Lung (tissue), 12 donors: ENCODE results near the gene FAM83B. TPM values are rescaled to one million over a fixed set of nuclear protein-coding genes. Genes with fewer than 3 reads are reported as not detected.
A peak's percentile ranks its signal among the peaks of the same experiment; 100 is the strongest.
"Not testable (repeated sequence)": the region's sequence is repeated elsewhere in the genome, so short reads cannot be mapped to it uniquely, and the experiment has no call there.

Experiments used
- ATAC-seq: fragments of 200-7000 bp; cut with Tn5 transposase; one replicate; pipeline ENCODE4 v1.9.1; 2020; ENCODE audit warnings: moderate number of reproducible peaks; ENCODE audit not compliant: insufficient read depth, low FRiP score
- DNase-seq, 3 donors: peaks; one replicate each; pipeline ENCODE4 v3.0.0-alpha.2; 2013 to 2017
- H3K27ac ChIP-seq, 2 donors: one replicate each; pipeline ENCODE4 v1.5.1; 2013; ENCODE audit warnings: mild to moderate bottlenecking in 2 of 2, moderate library complexity in 2 of 2, control low read depth in 1 of 2, inconsistent platforms in 1 of 2, low read depth in 1 of 2, low read length in 1 of 2
- H3K27me3 ChIP-seq, 3 donors: one replicate each; pipeline ENCODE4 v1.5.1; 2013; ENCODE audit warnings: low read length in 2 of 3; ENCODE audit not compliant: control insufficient read depth in 3 of 3, insufficient read depth in 3 of 3
- H3K36me3 ChIP-seq, 4 donors: one replicate each; pipeline ENCODE4 v1.5.1; 2013; ENCODE audit warnings: low read length in 4 of 4, mild to moderate bottlenecking in 1 of 4, moderate library complexity in 1 of 4; ENCODE audit not compliant: control insufficient read depth in 4 of 4, insufficient read depth in 4 of 4
- H3K4me1 ChIP-seq, 5 donors: one replicate each; pipeline ENCODE4 v1.5.1; 2013; ENCODE audit warnings: low read length in 5 of 5, mild to moderate bottlenecking in 2 of 5, moderate library complexity in 1 of 5; ENCODE audit not compliant: control insufficient read depth in 5 of 5, insufficient read depth in 5 of 5
- H3K4me3 ChIP-seq: one replicate; pipeline ENCODE4 v1.5.1; 2013; ENCODE audit warnings: mild to moderate bottlenecking, control low read depth, moderate library complexity
- H3K9ac ChIP-seq, 2 donors: one replicate each; pipeline ENCODE4 v1.5.1; 2013; ENCODE audit warnings: low read length in 2 of 2, control low read depth in 1 of 2; ENCODE audit not compliant: insufficient read depth in 1 of 2
- H3K9me3 ChIP-seq, 4 donors: one replicate each; pipeline ENCODE4 v1.5.1; 2013; ENCODE audit warnings: low read length in 3 of 4, mild to moderate bottlenecking in 1 of 4, moderate library complexity in 1 of 4; ENCODE audit not compliant: control insufficient read depth in 4 of 4, insufficient read depth in 3 of 4
- WGBS, 2 donors: extraction: QIAGEN DNeasy Blood & Tissue Kit; methylation state at CpG; one replicate each; pipeline ENCODE4 v1.1.7; 2013; 5-methylcytosine and 5-hydroxymethylcytosine counted together
- polyA plus RNA-seq, 2 donors: library from polyadenylated mRNA; stranded (reverse); fragments of 200-250 nt; gene quantifications; one replicate each; pipeline ENCODE4 v1.2.1, GENCODE V29; 2013
- total RNA-seq, 2 donors: library from RNA; depleted of rRNA in 1 of 2; stranded (reverse); fragments of >200 nt in 1 of 2; gene quantifications; one replicate each; pipeline ENCODE4 v1.2.1, GENCODE V29; 2014 to 2021
- TF ChIP-seq, protein P1 (sequence below): IDR thresholded peaks from 2 replicates; pipeline ENCODE4 v1.5.1; 2012; ENCODE audit warnings: mild to moderate bottlenecking; ENCODE audit errors: control extremely low read depth, extremely low read depth
- donor health status: control.
- donor health status: control.
- donor health status: Bipolar disorder and iron deficiency.
- donor health status: healthy.
- donor health status: DM: yes; HTN: yes; CAD: no.

The FAM83B gene
- total and polyA plus RNA-seq, 4 donors = 0.04 to 4.4 (median 0.49) TPM

DNA sequence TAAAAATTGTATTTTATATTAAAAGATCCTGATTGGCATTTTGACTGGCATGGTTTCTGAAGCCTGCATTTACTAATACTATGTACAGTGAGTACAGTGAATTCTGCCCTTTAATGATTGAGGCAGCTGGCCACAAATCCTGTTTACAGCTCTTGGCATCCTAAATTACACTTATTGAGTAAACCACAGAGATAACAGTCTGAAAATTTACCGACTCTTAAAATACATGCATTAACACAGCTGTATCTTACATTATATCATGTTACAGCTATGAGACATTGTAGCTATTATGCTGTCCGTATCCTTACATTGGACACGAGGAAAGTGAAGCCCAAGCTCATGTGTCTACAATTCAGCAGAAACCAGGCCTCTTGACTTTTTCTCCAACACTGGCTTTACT is 90.8 kb downstream of the FAM83B start:
- ATAC-seq (no peak), DNase-seq (peak in 2 of 3 donors; percentile 45 to 60)
- Histone ChIP-seq H3K4me3 (no peak overlapping the region), H3K4me1 (peaks cover 0 to 18% (median 0%) of the 10 kb centered on the region in 5 donors), H3K27ac (no peak overlapping the region), H3K9me3 (peaks cover 0 to 10% (median under 1%) of the 10 kb centered on the region in 4 donors), H3K27me3 (no peaks in the 10 kb centered on the region), H3K9ac (no peak overlapping the region), H3K36me3 (peaks cover 0 to 2% (median 0%) of the 10 kb centered on the region in 4 donors)
- WGBS, 2 donors = 83% methylated on average over 3 of the region's 3 CpGs
- TF ChIP-seq, protein P1, sequence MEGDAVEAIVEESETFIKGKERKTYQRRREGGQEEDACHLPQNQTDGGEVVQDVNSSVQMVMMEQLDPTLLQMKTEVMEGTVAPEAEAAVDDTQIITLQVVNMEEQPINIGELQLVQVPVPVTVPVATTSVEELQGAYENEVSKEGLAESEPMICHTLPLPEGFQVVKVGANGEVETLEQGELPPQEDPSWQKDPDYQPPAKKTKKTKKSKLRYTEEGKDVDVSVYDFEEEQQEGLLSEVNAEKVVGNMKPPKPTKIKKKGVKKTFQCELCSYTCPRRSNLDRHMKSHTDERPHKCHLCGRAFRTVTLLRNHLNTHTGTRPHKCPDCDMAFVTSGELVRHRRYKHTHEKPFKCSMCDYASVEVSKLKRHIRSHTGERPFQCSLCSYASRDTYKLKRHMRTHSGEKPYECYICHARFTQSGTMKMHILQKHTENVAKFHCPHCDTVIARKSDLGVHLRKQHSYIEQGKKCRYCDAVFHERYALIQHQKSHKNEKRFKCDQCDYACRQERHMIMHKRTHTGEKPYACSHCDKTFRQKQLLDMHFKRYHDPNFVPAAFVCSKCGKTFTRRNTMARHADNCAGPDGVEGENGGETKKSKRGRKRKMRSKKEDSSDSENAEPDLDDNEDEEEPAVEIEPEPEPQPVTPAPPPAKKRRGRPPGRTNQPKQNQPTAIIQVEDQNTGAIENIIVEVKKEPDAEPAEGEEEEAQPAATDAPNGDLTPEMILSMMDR = no peak

DNA sequence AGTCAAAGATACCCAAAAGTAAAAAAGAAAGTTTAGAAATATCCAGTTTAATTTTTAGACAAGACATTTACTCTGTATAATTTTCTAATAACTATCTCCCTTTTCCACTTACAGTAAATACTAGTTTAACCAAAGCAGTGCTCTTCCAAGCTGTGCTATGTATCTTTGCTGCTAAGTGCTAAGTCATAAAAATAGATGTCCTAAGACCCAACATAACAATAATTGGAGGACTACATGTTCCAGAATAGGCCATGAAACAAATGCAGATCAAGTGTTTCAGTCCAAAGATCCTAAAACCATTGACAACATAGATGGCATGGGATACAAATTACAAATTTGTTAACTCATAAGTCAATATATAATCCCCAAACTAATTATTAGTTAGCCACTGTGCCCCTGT is 111.1 kb downstream of the FAM83B start:
- H3K4me1 ChIP-seq = no peaks in the 10 kb centered on the region
- H3K36me3 ChIP-seq = no peaks in the 10 kb centered on the region
- H3K27ac ChIP-seq = no peak overlapping the region
- no peaks in the 10 kb centered on the region for H3K9me3 ChIP-seq
- H3K9ac ChIP-seq = no peak overlapping the region
- no peak overlapping the region for H3K4me3 ChIP-seq
- TF ChIP-seq, protein P1 = no peak
- no peak for ATAC-seq
- no peak for DNase-seq
- H3K27me3 ChIP-seq = no peaks in the 10 kb centered on the region

DNA sequence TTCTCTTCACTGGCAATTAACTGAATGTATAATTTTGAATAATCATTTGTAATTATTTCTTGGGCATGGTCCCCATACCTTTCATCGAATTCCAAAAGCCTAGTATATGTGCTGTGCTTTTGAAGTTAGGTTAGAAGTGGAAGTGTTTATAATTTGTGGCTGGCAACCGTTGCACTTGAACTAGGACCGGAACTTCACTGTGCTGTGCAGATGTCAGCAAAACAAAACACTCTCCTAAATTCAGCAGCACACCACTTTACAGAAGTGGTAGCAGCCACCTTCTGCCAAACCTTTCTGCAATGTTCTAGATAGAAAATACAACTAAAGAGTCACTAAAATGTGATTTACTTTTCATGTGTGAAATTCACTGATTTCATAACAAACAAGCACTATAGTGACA is 111.9 kb downstream of the FAM83B start:
- H3K4me3 ChIP-seq = no peak overlapping the region
- WGBS, 2 donors = 14 to 38% methylated on average over 3 of the region's 3 CpGs
- H3K9ac ChIP-seq = no peak overlapping the region
- no peak for ATAC-seq
- no peak overlapping the region for H3K27ac ChIP-seq
- peak; percentile 19 to 47 (median 37) for DNase-seq
- H3K9me3 ChIP-seq = no peaks in the 10 kb centered on the region
- H3K27me3 ChIP-seq = no peaks in the 10 kb centered on the region
- H3K36me3 ChIP-seq = no peaks in the 10 kb centered on the region
- TF ChIP-seq, protein P1 = no peak
- H3K4me1 ChIP-seq = no peaks in the 10 kb centered on the region

DNA sequence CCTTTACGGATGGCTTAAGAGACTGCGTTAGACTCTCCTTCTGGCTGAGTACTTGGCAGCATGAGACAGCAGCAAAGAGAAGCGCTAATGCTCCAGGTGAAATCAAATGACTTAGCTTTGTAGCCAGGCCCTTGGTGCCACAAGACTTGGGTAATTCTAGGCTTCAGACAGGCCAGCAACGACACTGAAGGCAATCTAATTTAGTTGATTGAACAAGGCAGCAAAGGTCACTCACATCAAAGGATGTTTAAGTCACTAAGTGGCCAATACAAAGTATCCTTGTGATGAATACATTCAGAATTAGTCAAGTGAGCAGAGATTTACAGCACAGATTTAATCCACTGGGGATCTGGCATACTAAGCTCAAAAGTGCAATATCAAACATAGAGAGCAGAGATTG is 113.2 kb downstream of the FAM83B start:
- Histone ChIP-seq H3K4me3 (no peak overlapping the region), H3K9ac (no peak overlapping the region), H3K27ac (no peak overlapping the region), H3K36me3 (no peaks in the 10 kb centered on the region), H3K9me3 (no peaks in the 10 kb centered on the region), H3K27me3 (no peaks in the 10 kb centered on the region), H3K4me1 (no peaks in the 10 kb centered on the region)
- ATAC-seq (no peak), DNase-seq (no peak)
- TF ChIP-seq, protein P1 = no peak
- 81 to 84% methylated on average over 4 of the region's 4 CpGs for WGBS, 2 donors

DNA sequence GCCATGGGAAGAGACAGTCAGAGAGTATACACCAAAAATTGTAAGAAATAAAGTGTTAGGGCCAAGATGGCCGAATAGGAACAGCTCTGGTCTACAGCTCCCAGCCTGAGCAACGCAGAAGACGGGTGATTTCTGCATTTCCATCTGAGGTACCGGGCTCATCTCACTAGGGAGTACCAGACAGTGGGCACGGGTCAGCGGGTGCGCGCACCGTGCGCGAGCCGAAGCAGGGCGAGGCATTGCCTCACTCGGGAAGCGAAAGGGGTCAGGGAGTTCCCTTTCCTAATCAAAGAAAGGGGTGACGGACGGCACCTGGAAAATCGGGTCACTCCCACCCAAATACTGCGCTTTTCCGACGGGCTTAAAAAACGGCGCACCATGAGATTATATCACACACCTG is 114.8 kb downstream of the FAM83B start:
- not testable (repeated sequence) for ATAC-seq, H3K36me3 ChIP-seq, H3K4me3 ChIP-seq, H3K9me3 ChIP-seq, H3K4me1 ChIP-seq, DNase-seq, H3K27ac ChIP-seq, H3K27me3 ChIP-seq, H3K9ac ChIP-seq
- WGBS, 2 donors = 93 to 94% methylated on average over 23 of the region's 23 CpGs
